HG03045 (cell line): Measurements from ENCODE around the gene LZTS3.
"Not testable (repeated sequence)": the region's sequence is repeated elsewhere in the genome, so short reads cannot be mapped to it uniquely, and the experiment has no call there.

Source experiments
- ATAC-seq: cut with Tn5 transposase; IDR thresholded peaks from one replicate; pipeline ENCODE4 v1.9.1; 2021; ENCODE audit warnings: mild to moderate bottlenecking, moderate library complexity; ENCODE audit not compliant: unreplicated experiment

The LZTS3 gene

DNA sequence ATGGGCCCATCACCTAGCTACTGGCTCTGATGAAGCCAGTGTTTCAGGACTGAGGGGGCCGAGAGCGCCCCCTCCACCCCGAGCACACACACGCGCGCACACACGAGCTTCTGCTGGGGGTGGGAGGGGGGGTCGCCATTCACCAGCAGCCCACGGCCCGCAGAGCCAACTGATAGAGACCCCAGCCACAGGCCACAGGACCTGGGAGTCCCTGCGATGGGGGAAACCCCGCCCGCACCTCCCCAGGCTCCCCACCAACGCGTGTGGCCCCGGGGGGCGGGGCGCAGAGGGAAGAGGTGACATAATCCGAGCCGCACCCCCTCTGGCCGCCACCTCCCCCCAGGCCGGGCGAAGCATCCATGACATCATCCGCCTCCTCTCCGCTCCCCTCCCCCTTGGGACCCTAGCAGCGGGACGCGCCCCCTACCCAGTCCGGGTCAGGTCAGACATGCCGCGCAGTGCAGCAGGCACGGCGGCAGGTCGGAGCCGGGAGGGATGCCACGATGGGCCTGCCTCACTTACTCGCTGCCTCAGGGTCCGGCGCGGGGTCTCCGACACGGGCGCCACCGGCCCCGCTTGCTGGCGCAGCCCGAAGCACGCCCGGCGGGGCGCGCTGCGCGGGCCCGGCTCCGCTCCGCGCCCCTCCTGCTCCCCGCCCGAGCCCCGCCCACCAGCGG, at the start of gene LZTS3:
Gene LZTS3, minus strand, starts transcription at position 617 of the 677 bp plus-strand sequence. CDS start 6,386 bp downstream, outside the sequence.
- peak; percentile 40 for ATAC-seq

DNA sequence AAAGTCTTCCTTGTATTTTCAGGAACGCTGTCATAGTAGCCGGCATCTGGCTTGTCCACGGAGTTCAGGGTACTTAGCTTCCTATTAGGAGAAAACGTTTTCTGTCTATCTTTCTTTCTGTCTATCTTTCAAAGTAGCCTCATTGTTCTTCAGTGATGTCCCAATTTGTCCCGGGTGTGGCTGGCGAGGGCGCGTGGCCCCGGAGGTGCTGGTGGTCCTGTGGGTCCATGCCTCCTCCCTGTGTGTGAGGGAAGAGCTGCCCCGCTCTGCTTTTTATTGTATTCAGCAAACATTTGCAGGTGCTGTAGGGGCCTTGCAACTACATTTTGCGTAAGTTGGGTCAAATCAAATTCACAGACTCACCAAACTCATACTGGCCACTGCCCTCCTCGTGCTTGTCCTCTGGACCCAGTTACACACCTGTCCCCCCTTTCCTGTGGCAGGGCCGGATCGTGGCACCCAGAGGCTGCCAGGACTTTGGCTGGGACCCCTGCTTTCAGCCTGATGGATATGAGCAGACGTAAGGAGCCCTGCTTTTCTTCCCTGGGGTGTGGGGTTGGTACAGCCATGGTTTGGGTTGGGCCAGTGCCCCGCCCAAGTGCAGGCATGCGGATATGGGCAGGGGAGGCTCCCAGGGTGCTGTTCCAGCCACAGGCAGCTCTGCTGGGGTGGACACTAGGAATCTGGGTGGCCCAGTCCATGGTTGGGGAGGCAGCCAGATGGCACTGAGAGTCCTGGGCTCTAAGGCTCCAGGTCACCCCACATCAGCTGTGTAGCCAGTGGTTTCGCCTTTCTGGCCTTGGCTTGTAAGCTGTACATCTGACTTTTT, 48.3 kb upstream of the LZTS3 start:
- no peak for ATAC-seq

DNA sequence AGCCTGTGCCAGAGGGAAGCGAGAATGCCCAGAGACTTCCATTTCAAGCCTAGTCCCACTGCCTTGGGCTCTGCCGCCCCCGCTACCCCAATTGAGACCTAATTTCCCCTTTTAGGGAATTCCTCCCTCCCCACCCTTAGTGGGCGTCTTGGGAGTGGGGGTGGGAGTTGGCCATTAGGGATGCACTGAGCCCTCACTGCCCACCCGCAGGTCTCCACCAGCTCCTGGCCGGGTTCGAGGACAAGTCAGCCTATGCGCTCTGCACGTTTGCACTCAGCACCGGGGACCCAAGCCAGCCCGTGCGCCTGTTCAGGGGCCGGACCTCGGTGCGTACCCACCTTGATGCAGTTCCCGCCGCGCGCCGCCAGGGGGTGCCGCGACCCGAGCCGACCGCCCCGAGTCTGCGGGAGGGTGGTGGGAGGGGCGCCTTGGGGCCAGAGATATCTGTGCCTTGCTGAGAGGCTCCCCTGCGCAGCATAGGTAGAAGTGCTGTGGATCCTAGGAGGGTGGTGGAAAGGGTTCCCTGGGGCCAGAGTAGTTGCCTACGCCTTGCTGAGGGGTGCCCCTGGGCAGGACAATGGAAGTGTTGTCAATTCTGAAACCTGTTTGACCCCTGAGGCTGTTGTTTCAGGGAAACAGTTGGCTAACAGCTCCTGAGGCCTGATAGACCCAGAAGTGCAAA, 45.1 kb upstream of the LZTS3 start:
- no peak for ATAC-seq

DNA sequence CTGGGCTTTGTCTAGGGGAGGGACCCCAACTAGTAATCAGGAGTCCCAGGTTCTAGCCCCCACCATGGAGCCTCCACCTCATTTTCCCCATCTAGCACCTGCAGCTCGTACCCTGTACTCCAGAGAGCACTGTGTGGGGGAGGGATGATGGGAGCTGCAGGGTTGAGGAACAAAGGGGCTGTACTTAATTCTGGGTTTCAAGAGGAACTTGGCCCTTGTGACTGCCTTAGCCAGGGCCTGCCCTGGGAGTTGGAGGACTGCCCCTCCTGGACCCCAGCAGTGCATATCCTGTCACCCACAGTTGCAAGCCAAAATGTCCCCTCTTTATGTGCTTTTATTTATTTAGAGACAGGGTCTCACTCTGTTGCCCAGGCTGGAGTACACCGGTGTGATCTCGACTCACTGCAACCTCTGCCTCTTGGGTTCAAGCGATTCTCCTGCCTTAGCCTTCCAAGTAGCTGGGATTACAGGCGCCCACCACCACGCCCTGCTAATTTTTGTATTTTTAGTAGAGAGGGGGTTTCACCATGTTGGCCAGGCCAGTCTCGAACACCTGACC, 42.1 kb upstream of the LZTS3 start:
- ATAC-seq: not testable (repeated sequence)

DNA sequence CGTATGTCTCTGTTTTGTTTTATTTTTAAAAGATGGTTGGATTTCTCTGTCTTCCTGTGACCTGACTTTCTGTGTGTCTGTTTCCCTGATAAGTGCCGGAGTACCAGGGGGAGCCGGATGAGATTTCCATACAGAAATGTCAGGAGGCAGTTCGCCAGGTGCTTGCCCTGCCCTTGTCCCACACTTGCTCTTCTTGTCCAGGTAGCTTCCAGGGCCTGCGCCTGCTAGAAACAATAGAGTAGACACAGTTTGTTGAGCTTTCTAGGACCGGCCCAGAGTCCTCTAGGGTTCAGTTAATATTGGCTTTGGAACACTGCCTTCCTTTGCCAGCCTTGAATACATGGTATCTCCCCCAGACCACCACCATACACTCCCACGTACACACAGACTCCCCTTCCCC, 39.9 kb upstream of the LZTS3 start:
- ATAC-seq: no peak

DNA sequence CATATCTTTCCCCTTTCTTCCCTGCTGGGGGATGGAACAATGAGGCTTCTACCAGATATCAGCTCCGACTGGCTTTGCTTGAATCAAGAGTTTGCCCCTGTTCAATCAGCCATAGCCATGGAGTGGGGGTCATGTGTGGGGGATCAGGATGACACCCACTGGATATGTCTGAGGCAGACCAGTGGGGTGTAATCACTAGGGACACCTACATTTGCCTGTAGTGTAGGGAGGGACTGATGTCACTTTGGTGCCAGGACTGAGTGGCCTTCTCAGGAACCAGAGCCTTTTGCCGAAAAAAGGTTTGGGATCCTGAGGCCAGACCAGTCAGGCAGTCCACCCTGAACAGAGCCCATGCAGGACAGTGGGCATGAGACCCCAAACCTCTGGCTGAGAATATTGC, 37.0 kb upstream of the LZTS3 start:
- no peak for ATAC-seq

DNA sequence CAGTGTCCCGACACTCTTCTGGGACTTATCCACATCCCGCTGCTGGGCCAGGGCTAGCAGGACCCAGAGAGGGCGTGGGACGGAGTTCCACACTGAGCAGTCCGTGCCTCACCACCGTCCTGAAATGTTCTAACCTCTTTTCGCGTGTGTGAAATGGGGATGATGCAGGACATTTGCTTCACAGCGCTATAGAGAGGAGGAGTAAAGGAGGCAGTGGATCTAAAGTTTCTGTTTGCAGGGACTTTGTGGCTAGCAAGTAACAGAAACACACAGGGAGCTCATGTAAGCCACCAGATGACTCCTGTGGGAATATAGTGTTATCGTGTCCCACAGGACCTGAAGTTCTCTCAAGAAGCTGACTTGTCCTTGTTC, 36.6 kb upstream of the LZTS3 start:
- no peak for ATAC-seq

DNA sequence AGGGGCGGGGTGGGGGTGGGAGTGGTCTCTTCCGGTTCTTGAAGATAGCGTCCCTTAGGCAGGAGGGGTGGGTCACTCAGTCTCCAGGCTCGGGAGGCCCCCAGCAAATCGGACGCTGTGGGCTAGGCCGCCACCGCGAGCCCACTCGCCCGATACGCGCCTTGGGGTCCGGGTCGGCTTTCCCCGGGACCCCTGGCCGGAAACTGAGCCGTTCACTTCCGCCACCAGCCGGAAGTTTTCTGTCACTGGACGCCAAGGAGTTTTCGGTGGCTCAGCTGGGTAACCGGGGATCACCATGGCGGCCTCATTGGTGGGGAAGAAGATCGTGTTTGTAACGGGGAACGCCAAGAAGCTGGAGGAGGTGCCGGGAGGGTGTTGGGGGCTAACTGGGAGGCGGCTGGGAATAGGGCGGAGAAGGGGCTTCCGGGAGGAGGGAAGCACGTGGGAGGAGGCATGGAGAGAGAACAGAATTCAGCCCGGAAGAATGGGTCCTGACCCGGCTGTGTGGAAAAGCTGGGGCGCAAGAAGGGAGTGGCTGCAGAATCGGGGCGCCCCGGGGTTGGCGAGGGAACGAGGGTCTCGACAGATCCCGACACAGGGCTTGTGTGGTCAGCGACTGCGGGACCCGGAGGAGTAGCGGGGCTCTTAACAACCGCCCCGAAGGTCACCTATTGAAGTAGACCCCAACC, 36.1 kb upstream of the LZTS3 start, which contains the start of gene ITPA:
Gene ITPA, plus strand, starts transcription at position 242 of the 689 bp plus-strand sequence. Its CDS starts 54 bp downstream, at position 296.
- no peak for ATAC-seq

DNA sequence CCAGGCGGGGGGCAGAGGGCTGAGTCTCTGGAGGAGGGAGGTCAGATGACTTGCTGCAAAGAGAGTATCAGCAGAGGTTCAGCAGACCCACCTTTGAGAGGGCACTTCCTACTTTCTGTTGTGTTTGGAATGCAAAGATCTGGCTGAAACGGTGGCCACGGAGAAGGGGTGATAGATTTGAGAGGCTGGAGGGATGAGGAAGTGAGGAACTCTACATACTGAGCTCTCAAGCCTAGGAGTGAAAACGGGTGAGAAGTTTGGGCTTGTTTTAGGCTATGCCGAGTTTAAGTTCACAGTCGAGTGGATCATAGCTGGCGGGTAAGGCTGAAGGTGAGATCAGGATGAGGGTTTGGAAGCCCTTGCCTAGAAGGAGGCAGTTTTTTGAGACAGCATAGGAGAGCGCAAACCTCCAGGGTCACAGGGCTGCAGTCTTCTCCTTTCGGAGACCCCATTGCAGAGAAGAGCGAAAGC, 35.5 kb upstream of the LZTS3 start:
- no peak for ATAC-seq

DNA sequence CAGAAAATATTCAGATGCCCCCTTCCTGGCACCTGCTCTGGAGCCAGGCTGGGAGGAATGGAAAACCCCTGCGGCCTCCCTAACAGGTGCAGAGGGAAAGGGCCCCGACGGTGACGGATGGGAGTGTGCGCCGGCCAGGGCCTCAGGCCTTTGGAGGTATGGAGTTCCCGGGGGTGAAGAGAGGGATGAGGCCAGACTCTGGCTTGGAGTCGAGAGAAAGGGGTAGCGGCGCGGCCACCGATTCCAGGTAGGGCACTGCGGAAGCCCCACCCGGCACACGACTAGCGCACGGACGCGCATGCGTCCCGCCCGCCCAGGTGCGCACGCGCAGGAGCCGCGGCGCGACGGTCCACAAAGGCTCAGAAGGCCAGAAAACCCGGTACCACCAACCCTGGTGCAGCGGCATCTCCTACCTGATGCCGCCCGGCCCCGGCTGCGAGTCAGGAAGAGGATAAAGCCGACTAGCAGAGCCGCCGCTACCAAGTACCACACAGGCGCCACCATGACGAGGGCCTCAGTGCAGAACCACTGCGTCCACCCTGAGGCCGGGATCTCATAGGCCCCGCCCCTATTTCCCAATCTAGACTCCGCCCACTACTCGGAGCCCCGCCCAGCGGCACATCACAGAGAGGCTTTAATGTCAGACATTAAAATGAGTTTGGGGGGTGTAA, 30.9 kb upstream of the LZTS3 start, which contains the start of gene DDRGK1:
Gene DDRGK1, minus strand, starts transcription at position 559 of the 671 bp plus-strand sequence. Its CDS starts 55 bp downstream, at position 504.
- ATAC-seq: peak; percentile 80

DNA sequence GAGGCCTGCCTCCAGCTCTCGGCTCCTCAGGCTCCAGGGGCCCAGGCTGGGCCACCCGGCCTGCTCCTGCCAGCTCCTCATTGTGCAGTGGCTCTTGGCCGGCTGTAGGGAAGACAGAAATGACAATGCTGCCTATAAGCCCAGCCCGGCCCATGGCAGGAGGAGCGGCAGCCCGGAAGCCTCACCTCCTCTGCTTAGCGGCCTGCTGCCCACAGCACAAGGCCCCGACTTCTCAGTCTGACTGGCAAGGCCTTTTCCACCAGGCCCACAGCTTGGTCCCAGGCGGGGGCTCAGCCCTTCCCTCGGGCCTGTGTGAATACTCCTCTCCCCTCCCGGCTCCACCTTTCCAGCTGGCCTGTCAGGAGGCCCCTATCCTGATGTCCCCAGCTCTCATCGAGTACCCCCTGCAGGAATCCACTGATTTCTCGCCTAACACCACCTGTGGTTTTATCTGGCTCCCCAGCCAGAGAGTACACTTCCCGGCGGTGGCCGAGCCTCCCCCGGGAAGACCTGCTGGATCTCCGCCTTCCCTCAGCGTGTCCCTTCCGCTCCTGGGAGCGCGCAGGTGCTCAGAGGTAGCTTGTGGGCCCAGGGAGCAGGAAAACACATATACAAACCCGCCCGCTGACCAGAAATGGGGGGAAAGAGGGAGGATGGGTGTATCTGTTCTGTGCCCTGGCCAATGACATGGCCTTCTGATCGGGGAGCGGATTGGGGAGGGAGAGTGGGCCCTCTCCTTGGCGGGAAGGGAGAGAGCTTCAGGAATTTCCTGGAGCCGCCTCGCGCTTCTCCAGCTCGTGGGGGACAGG, 30.2 kb upstream of the LZTS3 start:
- ATAC-seq: peak; percentile 17

DNA sequence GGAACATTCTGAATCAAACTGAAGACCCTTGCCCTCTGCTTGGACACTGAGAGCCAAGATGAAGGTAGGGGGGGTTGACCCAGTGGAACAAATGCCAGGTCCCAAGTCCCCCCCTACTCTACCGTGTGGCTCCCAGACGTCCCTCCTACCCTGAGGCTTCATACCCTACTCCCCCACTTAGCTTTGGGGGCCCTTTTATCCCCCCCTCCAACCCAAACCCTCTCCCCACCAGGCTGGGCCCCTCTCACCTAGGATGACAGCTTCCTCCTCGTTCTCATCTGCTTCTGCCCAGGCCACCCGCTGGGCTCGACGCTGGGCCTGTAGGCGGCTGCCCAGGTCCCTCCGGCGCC, 29.6 kb upstream of the LZTS3 start:
- no peak for ATAC-seq

DNA sequence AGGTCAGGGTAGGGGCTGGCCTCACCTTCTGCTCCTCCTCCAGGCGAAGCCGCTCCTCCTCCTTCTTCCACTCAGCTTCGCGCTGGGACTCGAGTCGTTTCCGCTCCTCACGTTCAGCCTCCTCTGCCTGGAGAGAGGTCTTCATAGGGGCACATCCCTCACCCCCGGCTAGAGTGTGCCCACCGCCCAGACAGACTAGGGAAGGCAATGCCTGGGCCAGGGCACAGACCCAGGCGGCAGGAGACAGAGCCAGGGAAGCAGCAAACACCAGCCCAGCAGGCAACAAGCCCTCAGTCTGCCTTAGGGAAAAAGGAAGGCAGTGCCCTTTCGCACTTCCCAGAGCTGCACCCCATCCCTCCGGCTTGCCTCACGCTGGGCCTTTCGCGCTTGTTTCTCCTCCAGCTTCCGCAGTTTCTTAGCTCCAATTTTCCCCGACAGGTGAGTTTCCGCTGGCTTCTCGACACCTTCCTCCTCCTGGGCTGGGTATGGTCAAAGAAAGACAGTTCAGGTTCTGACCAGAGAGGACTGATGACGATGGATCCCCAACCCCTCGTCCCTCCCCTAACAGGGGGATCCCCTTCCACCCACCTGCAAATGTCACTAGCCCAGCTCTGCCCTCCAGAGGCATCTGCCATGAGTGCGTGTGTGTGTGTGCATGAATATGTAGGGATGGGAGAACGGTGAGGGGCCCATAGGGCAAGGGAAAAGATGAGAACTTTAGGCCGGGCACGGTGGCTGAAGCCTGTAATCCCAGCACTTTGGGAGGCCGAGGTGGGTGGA, 26.8 kb upstream of the LZTS3 start:
- no peak for ATAC-seq

DNA sequence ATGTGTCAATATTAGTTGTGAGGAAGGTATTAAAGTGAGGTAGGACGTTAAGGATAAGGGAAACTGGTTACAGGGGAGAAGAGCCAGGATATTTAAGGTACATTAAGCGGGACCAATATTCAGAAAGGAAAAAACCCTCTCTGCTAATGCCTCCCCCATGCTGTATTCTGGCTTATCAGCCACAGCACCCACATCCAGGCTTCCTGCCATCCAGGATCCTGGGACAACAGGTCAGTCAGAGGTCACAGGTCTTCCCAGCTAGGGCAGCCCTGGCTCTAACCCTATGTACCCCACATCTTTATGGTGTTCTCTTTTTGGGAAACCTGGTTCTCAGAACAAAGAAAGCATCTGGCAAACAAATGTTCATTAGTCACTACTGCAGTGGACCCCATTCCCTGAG, 25.9 kb upstream of the LZTS3 start:
- ATAC-seq: no peak

DNA sequence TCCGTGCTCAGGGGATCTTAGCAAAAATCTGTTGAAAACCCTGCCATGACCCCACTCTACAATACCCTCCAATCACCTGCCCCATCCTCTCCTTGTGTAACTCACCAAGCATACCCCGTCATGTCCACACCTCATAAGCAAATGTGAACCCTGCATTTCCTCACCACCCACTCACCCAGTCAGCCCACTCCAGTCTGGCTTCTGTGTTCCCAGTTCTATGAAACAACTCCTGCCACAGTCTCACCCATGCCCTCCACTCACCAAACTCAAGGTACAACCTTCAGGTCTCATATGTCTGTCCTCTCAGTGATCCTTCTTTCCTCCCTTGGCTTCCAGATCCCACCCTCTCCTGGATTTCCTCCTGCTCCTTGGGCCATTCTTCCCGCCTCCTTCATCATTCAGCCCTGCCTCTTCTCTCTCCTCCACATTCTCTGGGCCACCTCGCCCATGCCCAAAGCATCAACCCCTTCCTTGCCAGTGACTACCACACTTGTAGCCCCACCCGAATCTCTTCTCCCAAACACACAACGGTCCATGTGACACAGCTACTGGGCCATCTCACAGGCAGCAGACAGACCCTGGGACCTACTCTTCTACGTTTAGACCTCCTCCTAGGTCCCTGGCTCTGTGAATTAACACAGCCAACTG, 22.4 kb upstream of the LZTS3 start:
- no peak for ATAC-seq

DNA sequence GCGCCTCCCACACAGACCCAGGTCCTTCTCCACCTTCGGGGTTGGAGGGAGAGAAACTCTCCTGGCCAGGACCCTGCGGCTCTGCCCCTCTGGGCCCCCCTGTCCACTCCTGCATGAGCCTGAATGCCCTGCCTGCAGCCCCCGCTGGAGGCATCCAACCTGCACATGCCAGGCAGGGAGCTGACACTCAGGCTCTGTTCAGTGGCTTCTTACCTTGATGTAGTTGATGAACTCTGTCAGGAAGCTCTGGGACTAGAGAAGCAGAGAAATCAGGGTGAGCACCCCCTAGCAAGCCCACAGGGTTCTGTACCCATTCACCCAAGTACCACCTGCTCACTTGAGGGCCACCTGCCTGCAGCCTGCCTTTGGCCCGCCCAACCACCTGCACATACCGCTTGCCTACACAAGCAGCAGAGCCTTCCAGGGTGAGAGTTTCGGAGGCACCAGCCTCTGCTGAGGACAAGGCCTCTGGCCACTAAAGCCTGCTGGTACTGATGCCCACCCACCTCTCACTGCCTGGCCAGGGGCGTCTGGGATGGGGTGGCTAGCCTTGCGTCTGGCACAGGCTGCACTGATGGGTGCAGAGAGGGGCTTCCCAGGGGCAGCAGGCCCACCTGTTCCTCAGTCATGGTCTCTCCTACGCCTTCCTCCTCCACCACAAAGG, 21.4 kb upstream of the LZTS3 start:
- no peak for ATAC-seq

DNA sequence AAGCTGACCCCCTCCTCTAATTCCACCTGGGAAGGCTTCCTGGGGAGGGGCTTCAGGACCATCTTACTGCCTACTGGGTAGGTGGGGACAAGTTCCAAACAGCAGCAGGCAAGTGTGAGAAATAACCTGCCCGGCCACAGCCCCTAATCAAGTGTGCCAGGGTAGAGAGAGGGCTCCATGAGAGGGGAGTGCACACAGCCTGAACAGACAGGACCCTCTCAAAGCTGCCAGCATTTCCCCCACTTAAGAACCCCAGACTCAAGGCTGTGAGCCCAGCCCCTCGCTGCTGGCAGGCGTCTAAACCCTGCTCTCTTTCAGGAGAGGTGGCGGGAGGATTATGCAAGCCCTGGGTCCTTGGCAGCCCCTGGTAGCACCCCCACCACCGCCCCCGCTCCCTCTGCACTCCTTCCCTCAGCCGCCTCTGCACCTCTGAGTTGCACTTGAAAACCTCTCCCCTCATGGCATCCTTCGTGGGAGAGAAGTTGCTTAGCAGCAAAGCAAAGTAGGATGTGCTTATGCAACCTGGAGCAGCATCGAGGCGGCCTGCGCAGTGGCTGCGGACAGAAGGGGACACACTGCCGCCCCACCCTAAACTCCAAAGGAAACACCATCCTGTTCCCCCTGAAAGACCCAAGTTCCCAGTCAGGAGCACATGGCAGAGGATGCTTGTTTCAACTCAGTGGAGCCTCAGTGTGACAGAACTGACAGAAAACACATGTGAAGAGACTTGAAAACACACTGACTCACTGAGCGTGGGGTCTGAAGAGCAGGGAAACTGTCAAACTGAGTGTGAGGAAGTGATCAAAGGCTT, 20.7 kb upstream of the LZTS3 start:
- ATAC-seq: no peak
